HCT116 (cell line): ENCODE results near the gene PRR29.

ENCODE experiments used
- ATF3 ChIP-seq: IDR thresholded peaks from 2 replicates; pipeline ENCODE4 v1.6.1; 2012
- CEBPB ChIP-seq: IDR thresholded peaks from 2 replicates; pipeline ENCODE4 v1.6.1; 2012; ENCODE audit warnings: low read depth
- EGR1 ChIP-seq: IDR thresholded peaks from 2 replicates; pipeline ENCODE4 v1.6.1; 2012; ENCODE audit warnings: low read depth
- EZH2 ChIP-seq: fragments of 200-600 bp; sonication (generic); IDR thresholded peaks from 2 replicates; pipeline ENCODE4 v1.6.1; 2017; ENCODE audit warnings: antibody characterized with exemption, mixed run types
- EZH2phosphoT487 ChIP-seq: fragments of 200-600 bp; IDR thresholded peaks from 2 replicates; pipeline ENCODE4 v1.6.1; 2018; ENCODE audit warnings: antibody characterized with exemption, borderline replicate concordance
- FOSL1 ChIP-seq: IDR thresholded peaks from 2 replicates; pipeline ENCODE4 v1.6.1; 2012; ENCODE audit warnings: low read depth
- POLR2A ChIP-seq: IDR thresholded peaks from 2 replicates; pipeline ENCODE4 v1.7.0; 2011; ENCODE audit warnings: borderline replicate concordance; ENCODE audit not compliant: insufficient read depth, insufficient read length; ENCODE audit errors: extremely low read depth
- POLR2AphosphoS5 ChIP-seq: IDR thresholded peaks from 2 replicates; pipeline ENCODE4 v1.6.1; 2011; ENCODE audit warnings: mild to moderate bottlenecking, low read depth, low read length, moderate library complexity
- RAD21 ChIP-seq: IDR thresholded peaks from 2 replicates; pipeline ENCODE4 v1.6.1; 2012; ENCODE audit warnings: low read depth, mild to moderate bottlenecking
- SP1 ChIP-seq: IDR thresholded peaks from 2 replicates; pipeline ENCODE4 v1.6.1; 2012; ENCODE audit warnings: low read depth
- YY1 ChIP-seq: IDR thresholded peaks from 2 replicates; pipeline ENCODE4 v1.6.1; 2011; ENCODE audit warnings: low read length, low read depth, moderate library complexity, mild to moderate bottlenecking; ENCODE audit not compliant: insufficient replicate concordance; ENCODE audit errors: extremely low read depth
- ZNF274 ChIP-seq: fragments of 200-500 bp; sonication (Bioruptor generic); IDR thresholded peaks from 2 replicates; pipeline ENCODE4 v1.6.1; 2014; ENCODE audit warnings: mild to moderate bottlenecking, low read depth, low read length, inconsistent platforms
- TF ChIP-seq, protein P1 (sequence below), 3 experiments: fragments of 200-600 bp in 1 of 3; sonication (generic) in 1 of 3; IDR thresholded peaks in 2 of 3; conservative IDR thresholded peaks in 1 of 3; 2 replicates each; pipeline ENCODE4 v1.5.1; 2012 to 2017; ENCODE audit warnings: low read depth in 2 of 3, low read length in 2 of 3, antibody characterized with exemption in 1 of 3, borderline replicate concordance in 1 of 3, control low read depth in 1 of 3, mild to moderate bottlenecking in 1 of 3, mixed read lengths in 1 of 3, mixed run types in 1 of 3, moderate library complexity in 1 of 3; ENCODE audit not compliant: insufficient read depth in 1 of 3

- TF ChIP-seq YY1 (no peak), EGR1 (no peak), POLR2A (no peak), FOSL1 (no peak), EZH2phosphoT487 (no peak), RAD21 (no peak), CEBPB (no peak), ATF3 (no peak), EZH2 (no peak), SP1 (no peak), POLR2AphosphoS5 (no peak), ZNF274 (no peak)
- TF ChIP-seq, protein P1, sequence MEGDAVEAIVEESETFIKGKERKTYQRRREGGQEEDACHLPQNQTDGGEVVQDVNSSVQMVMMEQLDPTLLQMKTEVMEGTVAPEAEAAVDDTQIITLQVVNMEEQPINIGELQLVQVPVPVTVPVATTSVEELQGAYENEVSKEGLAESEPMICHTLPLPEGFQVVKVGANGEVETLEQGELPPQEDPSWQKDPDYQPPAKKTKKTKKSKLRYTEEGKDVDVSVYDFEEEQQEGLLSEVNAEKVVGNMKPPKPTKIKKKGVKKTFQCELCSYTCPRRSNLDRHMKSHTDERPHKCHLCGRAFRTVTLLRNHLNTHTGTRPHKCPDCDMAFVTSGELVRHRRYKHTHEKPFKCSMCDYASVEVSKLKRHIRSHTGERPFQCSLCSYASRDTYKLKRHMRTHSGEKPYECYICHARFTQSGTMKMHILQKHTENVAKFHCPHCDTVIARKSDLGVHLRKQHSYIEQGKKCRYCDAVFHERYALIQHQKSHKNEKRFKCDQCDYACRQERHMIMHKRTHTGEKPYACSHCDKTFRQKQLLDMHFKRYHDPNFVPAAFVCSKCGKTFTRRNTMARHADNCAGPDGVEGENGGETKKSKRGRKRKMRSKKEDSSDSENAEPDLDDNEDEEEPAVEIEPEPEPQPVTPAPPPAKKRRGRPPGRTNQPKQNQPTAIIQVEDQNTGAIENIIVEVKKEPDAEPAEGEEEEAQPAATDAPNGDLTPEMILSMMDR (IDR thresholded peaks at IDR 0.05 in 2 of 3, conservative IDR thresholded peaks at IDR 0.05 in 1 of 3; ENCODE audit: borderline replicate concordance in 1 of 3, insufficient read depth in 1 of 3, low read depth in 2 of 3, low read length in 2 of 3), result no peak
These were observed 24.5 kb downstream of the PRR29 start for GRCh38 chr17:64022611-64023063.
